SU-DHL-6 (cell line): ENCODE data around the gene KMT2E.

Experiments used
- H2AFZ ChIP-seq: fragments of 200-600 bp; sonication (generic); 2 replicates; pipeline ENCODE4 v1.6.1; 2014; ENCODE audit warnings: low read depth, mild to moderate bottlenecking, moderate library complexity, mixed read lengths, antibody characterized with exemption, low read length; ENCODE audit not compliant: severe bottlenecking
- H3F3A ChIP-seq: fragments of 200-600 bp; shearing (Covaris generic); 2 replicates; pipeline ENCODE4 v1.6.0; 2016; ENCODE audit warnings: antibody characterized with exemption, mild to moderate bottlenecking; ENCODE audit not compliant: insufficient read depth
- H3K27ac ChIP-seq: fragments of 200-600 bp; sonication (generic); 2 replicates; pipeline ENCODE4 v1.5.1; 2016; ENCODE audit warnings: low read depth, mild to moderate bottlenecking, low read length, moderate library complexity, mixed read lengths
- H3K27me3 ChIP-seq: fragments of 200-600 bp; sonication (generic), shearing (Covaris generic); 2 replicates; pipeline ENCODE4 v1.6.0; 2014; ENCODE audit warnings: mild to moderate bottlenecking, low read length
- H3K36me3 ChIP-seq: fragments of 200-600 bp; sonication (generic); 2 replicates; pipeline ENCODE4 v1.6.1; 2014; ENCODE audit warnings: mild to moderate bottlenecking, low read length, mixed read lengths
- H3K4me2 ChIP-seq: fragments of 300-600, 200-600 bp; shearing (Covaris generic), sonication (generic); 2 replicates; pipeline ENCODE4 v1.6.0; 2014; ENCODE audit warnings: low read length, low read depth, mild to moderate bottlenecking; ENCODE audit not compliant: poor library complexity, severe bottlenecking
- H3K4me3 ChIP-seq: fragments of 200-600 bp; sonication (generic); 2 replicates; pipeline ENCODE4 v1.5.1; 2014; ENCODE audit warnings: antibody characterized with exemption, low read length, mild to moderate bottlenecking, mixed read lengths; ENCODE audit not compliant: insufficient read depth, poor library complexity, severe bottlenecking
- H3K79me2 ChIP-seq: fragments of 200-600 bp; sonication (generic); 2 replicates; pipeline ENCODE4 v1.6.1; 2014; ENCODE audit warnings: mild to moderate bottlenecking, low read length, moderate library complexity; ENCODE audit not compliant: insufficient read depth
- H3K9ac ChIP-seq: fragments of 200-600 bp; sonication (generic); 2 replicates; pipeline ENCODE4 v1.7.0; 2014; ENCODE audit warnings: mild to moderate bottlenecking, low read length
- H3K9me2 ChIP-seq: fragments of 200-600 bp; sonication (generic); replicated peaks from 2 replicates; pipeline ENCODE4 v1.6.1; 2014; ENCODE audit warnings: low read length; ENCODE audit not compliant: insufficient read depth
- H3K9me3 ChIP-seq: fragments of 200-600 bp; sonication (generic); 2 replicates; pipeline ENCODE4 v1.6.1; 2014; ENCODE audit warnings: low read length, mixed read lengths; ENCODE audit not compliant: insufficient read depth
- H4K20me1 ChIP-seq: fragments of 200-600 bp; sonication (generic); 2 replicates; pipeline ENCODE4 v1.6.1; 2014; ENCODE audit warnings: low read depth, mild to moderate bottlenecking, antibody characterized with exemption, low read length, moderate library complexity, mixed read lengths
- CTCF ChIP-seq: fragments of 200-600 bp; sonication (generic); IDR thresholded peaks from one replicate; pipeline ENCODE4 v1.5.1; 2017; ENCODE audit warnings: antibody characterized with exemption, mild to moderate bottlenecking, low read length, moderate library complexity; ENCODE audit not compliant: insufficient read depth, poor library complexity, severe bottlenecking
- EZH2phosphoT487 ChIP-seq: fragments of 200-600 bp; sonication (generic), shearing (Covaris generic); conservative IDR thresholded peaks from 2 replicates; pipeline ENCODE4 v1.6.1; 2018; ENCODE audit warnings: mild to moderate bottlenecking, antibody characterized with exemption, low read length, moderate library complexity, mixed read lengths

Gene KMT2E

GRCh38 chr7:105010504-105011130, 3.4 kb upstream of the KMT2E start:
- peaks cover 11% of the 10 kb centered on the region; the same call in 1 of the 2 replicates for H4K20me1 ChIP-seq
- H2AFZ ChIP-seq: no peak overlapping the region
- peaks cover 16% of the 10 kb centered on the region for H3K79me2 ChIP-seq
- no peak for TF ChIP-seq EZH2phosphoT487
- TF ChIP-seq CTCF: no peak
- peak overlapping the region; percentile 96 for H3K27ac ChIP-seq
- H3K9me2 ChIP-seq: no peaks in the 10 kb centered on the region
- H3K27me3 ChIP-seq: no peaks in the 10 kb centered on the region
- H3K4me3 ChIP-seq: peak overlapping the region; percentile 91
- peak overlapping the region; percentile 97 for H3K9ac ChIP-seq
- peaks cover 4% of the 10 kb centered on the region for H3K36me3 ChIP-seq
- no peaks in the 10 kb centered on the region for H3K9me3 ChIP-seq
- peak overlapping the region; percentile 71 for H3K4me2 ChIP-seq
- H3F3A ChIP-seq: peaks cover 33% of the 10 kb centered on the region

- Histone ChIP-seq H3K27ac (peak overlapping the region; percentile 96), H3K27me3 (no peaks in the 10 kb centered on the region), H3K79me2 (peaks cover 23% of the 10 kb centered on the region), H3K4me3 (peak overlapping the region; percentile 91), H3F3A (peaks cover 33% of the 10 kb centered on the region), H3K9ac (peak overlapping the region; percentile 97), H3K9me2 (no peaks in the 10 kb centered on the region), H3K4me2 (peak overlapping the region; percentile 71), H3K36me3 (peaks cover 9% of the 10 kb centered on the region), H4K20me1 (peaks cover 16% of the 10 kb centered on the region), H3K9me3 (no peaks in the 10 kb centered on the region), H2AFZ (no peak overlapping the region)
- TF ChIP-seq EZH2phosphoT487 (no peak), CTCF (no peak)
Measured at GRCh38 chr7:105011141-105011830, 2.7 kb upstream of the KMT2E start.

- H3K9ac ChIP-seq: peak overlapping the region; percentile 97
- H2AFZ ChIP-seq: no peak overlapping the region
- TF ChIP-seq CTCF (no peak), EZH2phosphoT487 (no peak)
- H3K27me3 ChIP-seq: no peaks in the 10 kb centered on the region
- peaks cover 19% of the 10 kb centered on the region for H4K20me1 ChIP-seq
- H3F3A ChIP-seq: peaks cover 37% of the 10 kb centered on the region
- no peaks in the 10 kb centered on the region for H3K9me3 ChIP-seq
- H3K4me3 ChIP-seq: peak overlapping the region; percentile 91
- no peaks in the 10 kb centered on the region for H3K9me2 ChIP-seq
- H3K4me2 ChIP-seq: peak overlapping the region; percentile 71
- peaks cover 9% of the 10 kb centered on the region for H3K36me3 ChIP-seq
- peak overlapping the region; percentile 96 for H3K27ac ChIP-seq
- H3K79me2 ChIP-seq: peaks cover 30% of the 10 kb centered on the region
Measured at GRCh38 chr7:105011831-105012502, 2.0 kb upstream of the KMT2E start.
